B cell (primary cell): ENCODE data around the gene FSCN2.

Experiments
- CTCF ChIP-seq: fragments of 200-600 bp; IDR thresholded peaks from one replicate; pipeline ENCODE4 v1.8.0; 2022; ENCODE audit warnings: antibody characterized with exemption, mild to moderate bottlenecking
- EZH2 ChIP-seq: IDR thresholded peaks from 2 replicates; pipeline ENCODE4 v1.6.1; 2012; ENCODE audit warnings: borderline replicate concordance, low read depth, mild to moderate bottlenecking, moderate library complexity, low read length; ENCODE audit not compliant: insufficient read depth, poor library complexity, severe bottlenecking

GRCh38 chr17:81564778-81565177, 36.6 kb downstream of the FSCN2 start:
- TF ChIP-seq CTCF (no peak), EZH2 (no peak)
